PC-9 (cell line): ENCODE data around the gene KLK13. TPM values are rescaled to one million over a fixed set of nuclear protein-coding genes. Genes with fewer than 3 reads are reported as not detected.

ENCODE experiments used
- BruUV-seq: library from RNA; stranded (reverse); fragments of 400-500 nt; replicated peaks from 2 replicates; lab custom pipeline; 2021; lab: Mats Ljungman, UMichigan
- CTCF ChIA-PET: fragments of 300-600 bp; sonication (Branson Sonifier 250); formaldehyde crosslinking; loops from one replicate; lab custom pipeline; 2022; ENCODE audit warnings: antibody characterized with exemption; lab: Charles Lee
- POLR2A ChIA-PET: fragments of 300-600 bp; sonication (Branson Sonifier 250); formaldehyde crosslinking; loops from one replicate; lab custom pipeline; 2022; ENCODE audit warnings: antibody characterized with exemption; ENCODE audit not compliant: unreplicated experiment; lab: Charles Lee
- DNase-seq, 2 experiments: peaks; one replicate each; pipeline versions ENCODE4 v3.0.0 to v3.0.0-alpha.2; 2015 to 2022; ENCODE audit warnings: mixed read lengths in 1 of 2
- H2AFZ ChIP-seq: fragments of 200-600 bp; sonication (generic); 2 replicates; pipeline ENCODE4 v1.8.1; 2017; ENCODE audit warnings: antibody characterized with exemption
- H3F3A ChIP-seq: fragments of 200-600 bp; sonication (generic); 2 replicates; pipeline ENCODE4 v1.8.1; 2017; ENCODE audit warnings: antibody characterized with exemption, mild to moderate bottlenecking, low read depth; ENCODE audit not compliant: insufficient read depth
- H3K27ac ChIP-seq: fragments of 200-600 bp; sonication (generic); 2 replicates; pipeline ENCODE4 v1.6.1; 2016; ENCODE audit warnings: mixed run types
- H3K27me3 ChIP-seq: fragments of 200-600 bp; sonication (generic); 2 replicates; pipeline ENCODE4 v1.6.1; 2016; ENCODE audit warnings: low read depth, mixed run types; ENCODE audit not compliant: insufficient read depth
- H3K36me3 ChIP-seq: fragments of 200-600 bp; sonication (generic); 2 replicates; pipeline ENCODE4 v1.6.1; 2016; ENCODE audit warnings: low read depth, mixed run types
- H3K4me1 ChIP-seq: fragments of 200-600 bp; sonication (generic); replicated peaks from 2 replicates; pipeline ENCODE4 v1.6.1; 2016; ENCODE audit warnings: mixed run types; ENCODE audit not compliant: insufficient read depth
- H3K4me2 ChIP-seq: fragments of 200-600 bp; sonication (generic); 2 replicates; pipeline ENCODE4 v1.6.1; 2017; ENCODE audit warnings: mixed run types
- H3K4me3 ChIP-seq: fragments of 200-600 bp; sonication (generic); 2 replicates; pipeline ENCODE4 v1.6.1; 2016; ENCODE audit warnings: mixed run types
- H3K79me2 ChIP-seq: fragments of 200-600 bp; sonication (generic); 2 replicates; pipeline ENCODE4 v1.6.1; 2017; ENCODE audit warnings: low read depth, mixed run types
- H3K9me2 ChIP-seq: fragments of 200-600 bp; sonication (generic); 2 replicates; pipeline ENCODE4 v1.8.1; 2017; ENCODE audit warnings: mild to moderate bottlenecking; ENCODE audit not compliant: insufficient read depth
- H3K9me3 ChIP-seq: fragments of 200-600 bp; sonication (generic); 2 replicates; pipeline ENCODE4 v1.8.1; 2016; ENCODE audit warnings: low read depth; ENCODE audit not compliant: insufficient read depth
- H4K20me1 ChIP-seq: fragments of 200-600 bp; sonication (generic); 2 replicates; pipeline ENCODE4 v1.8.1; 2017; ENCODE audit not compliant: insufficient read depth
- EZH2 ChIP-seq: fragments of 200-600 bp; sonication (generic); IDR thresholded peaks from 2 replicates; pipeline ENCODE4 v1.8.0; 2017; ENCODE audit warnings: antibody characterized with exemption, low read depth
- intact Hi-C: fragments of 100-400 bp; cut with micrococcal nuclease; formaldehyde crosslinking; loops from one replicate; pipeline ENCODE4 v1.10.0; 2022; ENCODE audit not compliant: unreplicated experiment
- total RNA-seq: library from RNA; stranded (reverse); gene quantifications from 2 replicates; pipeline ENCODE4 v1.2.3, GENCODE V29; 2021
- TF ChIP-seq, protein P1 (sequence below): fragments of 200-600 bp; sonication (generic); conservative IDR thresholded peaks from 2 replicates; pipeline ENCODE4 v1.6.1; 2017; ENCODE audit warnings: mixed run types, antibody characterized with exemption, mild to moderate bottlenecking, moderate library complexity

KLK13 gene
- total RNA-seq, 1 experiment from 2014 or later, result not detected

- intact Hi-C loops, result no loop called here
- CTCF ChIA-PET, result no interaction called here
- peaks cover 67% of the 10 kb centered on the region for H3K27me3 ChIP-seq
These were observed 13.8 kb upstream of the KLK13 start for GRCh38 chr19:51078731-51079130.

DNA sequence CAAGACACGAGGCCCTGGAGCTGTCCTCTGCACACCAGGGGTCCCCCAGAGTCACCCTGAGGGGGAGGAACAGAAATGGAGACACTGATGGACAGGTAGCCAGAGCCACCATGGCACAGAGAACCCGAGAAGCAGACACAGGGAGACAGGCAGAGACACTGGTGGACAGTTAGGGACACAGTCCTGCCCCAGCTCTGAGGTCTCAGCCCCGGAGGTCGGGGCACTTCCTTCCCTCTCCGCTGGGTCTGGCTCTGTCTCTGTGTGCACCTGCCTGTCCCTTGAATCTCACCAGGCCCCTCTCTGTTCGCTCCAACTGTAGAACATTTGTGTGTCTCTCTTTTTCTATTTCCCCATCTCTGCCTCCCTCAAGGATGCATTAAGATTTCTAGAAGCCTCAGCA lies 13.2 kb upstream of the KLK13 start:
- no peak overlapping the region for H3K4me2 ChIP-seq
- peaks cover 14% of the 10 kb centered on the region for H3K9me3 ChIP-seq
- no peaks in the 10 kb centered on the region for H3F3A ChIP-seq
- DNase-seq, result no peak
- no peaks in the 10 kb centered on the region for H3K4me1 ChIP-seq
- no peak overlapping the region for H2AFZ ChIP-seq
- H3K36me3 ChIP-seq, result no peaks in the 10 kb centered on the region
- BruUV-seq, result no TSS peak
- H3K79me2 ChIP-seq, result no peaks in the 10 kb centered on the region
- no peak for TF ChIP-seq EZH2
- TF ChIP-seq, protein P1, sequence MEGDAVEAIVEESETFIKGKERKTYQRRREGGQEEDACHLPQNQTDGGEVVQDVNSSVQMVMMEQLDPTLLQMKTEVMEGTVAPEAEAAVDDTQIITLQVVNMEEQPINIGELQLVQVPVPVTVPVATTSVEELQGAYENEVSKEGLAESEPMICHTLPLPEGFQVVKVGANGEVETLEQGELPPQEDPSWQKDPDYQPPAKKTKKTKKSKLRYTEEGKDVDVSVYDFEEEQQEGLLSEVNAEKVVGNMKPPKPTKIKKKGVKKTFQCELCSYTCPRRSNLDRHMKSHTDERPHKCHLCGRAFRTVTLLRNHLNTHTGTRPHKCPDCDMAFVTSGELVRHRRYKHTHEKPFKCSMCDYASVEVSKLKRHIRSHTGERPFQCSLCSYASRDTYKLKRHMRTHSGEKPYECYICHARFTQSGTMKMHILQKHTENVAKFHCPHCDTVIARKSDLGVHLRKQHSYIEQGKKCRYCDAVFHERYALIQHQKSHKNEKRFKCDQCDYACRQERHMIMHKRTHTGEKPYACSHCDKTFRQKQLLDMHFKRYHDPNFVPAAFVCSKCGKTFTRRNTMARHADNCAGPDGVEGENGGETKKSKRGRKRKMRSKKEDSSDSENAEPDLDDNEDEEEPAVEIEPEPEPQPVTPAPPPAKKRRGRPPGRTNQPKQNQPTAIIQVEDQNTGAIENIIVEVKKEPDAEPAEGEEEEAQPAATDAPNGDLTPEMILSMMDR, result no peak
- intact Hi-C loops, result no loop called here
- ChIA-PET CTCF (no interaction called here), POLR2A (no interaction called here)
- no peaks in the 10 kb centered on the region for H4K20me1 ChIP-seq
- no peak overlapping the region for H3K4me3 ChIP-seq
- H3K27me3 ChIP-seq, result peaks cover 69% of the 10 kb centered on the region
- H3K9me2 ChIP-seq, result no peaks in the 10 kb centered on the region
- H3K27ac ChIP-seq, result no peak overlapping the region

More at GRCh38 chr19:51078731-51079130, 13.8 kb upstream of the KLK13 start:
- Histone ChIP-seq H3K4me3 (no peak overlapping the region), H3K27ac (no peak overlapping the region), H3K9me3 (peaks cover 8% of the 10 kb centered on the region), H3K9me2 (no peaks in the 10 kb centered on the region), H2AFZ (no peak overlapping the region), H3F3A (no peaks in the 10 kb centered on the region), H3K79me2 (no peaks in the 10 kb centered on the region), H3K4me1 (no peaks in the 10 kb centered on the region), H3K4me2 (no peak overlapping the region), H3K36me3 (no peaks in the 10 kb centered on the region), H4K20me1 (no peaks in the 10 kb centered on the region)
- BruUV-seq, result no TSS peak
- no peak for TF ChIP-seq EZH2
- TF ChIP-seq, protein P1, result no peak
- DNase-seq, result no peak
- POLR2A ChIA-PET, result no interaction called here

- BruUV-seq, result no TSS peak
- H3F3A ChIP-seq, result no peaks in the 10 kb centered on the region
- intact Hi-C loops, result no loop called here
- H2AFZ ChIP-seq, result no peak overlapping the region
- ChIA-PET POLR2A (no interaction called here), CTCF (interaction anchor here (0.6 kb wide), 1 partner anchor 114 kb away, joined by 4 read pairs; no protein-coding TSS in a partner anchor)
- no peak overlapping the region for H3K4me2 ChIP-seq
- no peaks in the 10 kb centered on the region for H3K4me1 ChIP-seq
- no peak for DNase-seq
- no peaks in the 10 kb centered on the region for H3K36me3 ChIP-seq
- H4K20me1 ChIP-seq, result no peaks in the 10 kb centered on the region
- H3K9me2 ChIP-seq, result no peaks in the 10 kb centered on the region
- H3K9me3 ChIP-seq, result peaks cover 17% of the 10 kb centered on the region
- no peak overlapping the region for H3K4me3 ChIP-seq
- H3K27me3 ChIP-seq, result peaks cover 69% of the 10 kb centered on the region
- TF ChIP-seq EZH2, result no peak
- TF ChIP-seq, protein P1, result no peak
- no peaks in the 10 kb centered on the region for H3K79me2 ChIP-seq
- no peak overlapping the region for H3K27ac ChIP-seq
These were observed 11.8 kb upstream of the KLK13 start for GRCh38 chr19:51076631-51077213.
